GM12878 (cell line): Measurements from ENCODE around the gene BLNK. TPM values are rescaled to one million over a fixed set of nuclear protein-coding genes. Genes with fewer than 3 reads are reported as not detected.

Source experiments
- ATAC-seq: fragments of 200-7000 bp; cut with Tn5 transposase; 3 replicates; pipeline ENCODE4 v1.9.1; 2020; ENCODE audit warnings: mild to moderate bottlenecking, moderate library complexity
- BruUV-seq: library from RNA; stranded (reverse); fragments of 400-500 nt; replicated peaks from 2 replicates; lab custom pipeline; 2021; lab: Mats Ljungman, UMichigan
- CTCF ChIA-PET: fragments of 300-600 bp; sonication (Branson Sonifier 250); formaldehyde crosslinking; extraction: SDS; loops from one replicate; lab custom pipeline; 2021; ENCODE audit warnings: inconsistent platforms; lab: Yijun Ruan, JAX
- POLR2A ChIA-PET: fragments of 350-600 bp; formaldehyde crosslinking; extraction: SDS; loops from one replicate; lab custom pipeline; 2021; ENCODE audit warnings: inconsistent platforms; lab: Charles Lee
- RAD21 ChIA-PET: fragments of 300-600 bp; sonication (Branson Sonifier 250); formaldehyde crosslinking; loops from one replicate; lab custom pipeline; 2023; ENCODE audit warnings: antibody characterized with exemption; ENCODE audit not compliant: unreplicated experiment; lab: Charles Lee
- SMC1A ChIA-PET: fragments of 300-600 bp; sonication (Branson Sonifier 250); formaldehyde crosslinking; loops from one replicate; lab custom pipeline; 2023; ENCODE audit not compliant: unreplicated experiment, uncharacterized antibody; lab: Charles Lee
- DNase-seq: peaks from one replicate; pipeline ENCODE4 v3.0.0-alpha.2; 2011; ENCODE audit warnings: low read depth, low spot score
- FAIRE-seq: peaks from 3 replicates; lab custom pipeline; 2011; peaks lifted over from hg19 to GRCh38; lab: Jason Lieb, UNC
- H2AFZ ChIP-seq: 2 replicates; pipeline ENCODE4 v1.6.0; 2011; ENCODE audit warnings: low read depth, low read length, control low read depth; ENCODE audit not compliant: control insufficient read depth
- H3K27ac ChIP-seq: 2 replicates; pipeline ENCODE4 v1.5.1; 2011; ENCODE audit warnings: control low read depth; ENCODE audit not compliant: control insufficient read depth, insufficient read depth
- H3K27me3 ChIP-seq, 2 experiments: replicated peaks in 1 of 2; 2 replicates each; pipeline versions ENCODE4 v1.6.0 to v1.6.1; 2011; ENCODE audit warnings: low read length in 1 of 2; ENCODE audit not compliant: control insufficient read depth in 2 of 2, insufficient read depth in 2 of 2
- H3K36me3 ChIP-seq, 2 experiments: 2 replicates each; pipeline ENCODE4 v1.5.1; 2011; ENCODE audit warnings: low read length in 1 of 2; ENCODE audit not compliant: control insufficient read depth in 2 of 2, insufficient read depth in 2 of 2
- H3K4me1 ChIP-seq: 2 replicates; pipeline ENCODE4 v1.6.1; 2011; ENCODE audit warnings: mild to moderate bottlenecking, low read length, moderate library complexity, mixed read lengths; ENCODE audit not compliant: control insufficient read depth, insufficient read depth
- H3K4me2 ChIP-seq: 2 replicates; pipeline ENCODE4 v1.6.0; 2011; ENCODE audit warnings: control low read depth; ENCODE audit not compliant: control insufficient read depth, insufficient read depth
- H3K4me3 ChIP-seq: fragments of 200-600 bp; sonication (generic); 2 replicates; pipeline ENCODE4 v1.5.1; 2016
- H3K79me2 ChIP-seq: 2 replicates; pipeline ENCODE4 v1.6.0; 2011; ENCODE audit warnings: low read length; ENCODE audit not compliant: control insufficient read depth, insufficient read depth
- H3K9ac ChIP-seq: 2 replicates; pipeline ENCODE4 v1.8.0; 2011; ENCODE audit warnings: low read length, control low read depth, mixed read lengths; ENCODE audit not compliant: control insufficient read depth, insufficient read depth
- H3K9me3 ChIP-seq: replicated peaks from 3 replicates; pipeline ENCODE4 v1.5.1; 2011; ENCODE audit warnings: mild to moderate bottlenecking, low read length; ENCODE audit not compliant: control insufficient read depth, insufficient read depth
- H4K20me1 ChIP-seq: 2 replicates; pipeline ENCODE4 v1.6.0; 2011; ENCODE audit not compliant: control insufficient read depth, insufficient read depth
- BCL3 ChIP-seq: IDR thresholded peaks from 2 replicates; pipeline ENCODE4 v1.6.1; 2011; ENCODE audit warnings: borderline replicate concordance, low read depth, mild to moderate bottlenecking, moderate library complexity, low read length; ENCODE audit not compliant: insufficient read depth, poor library complexity, severe bottlenecking
- BRCA1 ChIP-seq: IDR thresholded peaks from 2 replicates; pipeline ENCODE4 v1.6.1; 2011; ENCODE audit warnings: low read depth, low read length, improper control_type of control experiment
- EED ChIP-seq: sonication (generic); IDR thresholded peaks from 2 replicates; pipeline ENCODE4 v1.6.1; 2016; ENCODE audit warnings: antibody characterized with exemption, low read depth
- FOXK2 ChIP-seq: fragments of 450-650 bp; IDR thresholded peaks from 2 replicates; pipeline ENCODE4 v1.6.1; 2017; ENCODE audit warnings: mild to moderate bottlenecking, moderate library complexity
- MTA3 ChIP-seq: IDR thresholded peaks from 2 replicates; pipeline ENCODE4 v1.6.1; 2012; ENCODE audit warnings: low read length, inconsistent platforms, borderline replicate concordance
- POLR2AphosphoS2 ChIP-seq: IDR thresholded peaks from 2 replicates; pipeline ENCODE4 v1.6.1; 2011; ENCODE audit warnings: low read depth, mild to moderate bottlenecking, low read length, improper control_type of control experiment, moderate library complexity
- PRDM15 ChIP-seq: fragments of 450-650 bp; formaldehyde crosslinking; IDR thresholded peaks from 2 replicates; pipeline ENCODE4 v1.4.0; 2020; ENCODE audit warnings: mild to moderate bottlenecking, moderate library complexity
- RELB ChIP-seq: fragments of 450-650 bp; IDR thresholded peaks from 2 replicates; pipeline ENCODE4 v1.6.1; 2017; ENCODE audit warnings: low read depth, mild to moderate bottlenecking, moderate library complexity
- TARDBP ChIP-seq: IDR thresholded peaks from 2 replicates; pipeline ENCODE4 v1.6.1; 2016; ENCODE audit warnings: borderline replicate concordance
- ZBED1 ChIP-seq: IDR thresholded peaks from 2 replicates; pipeline ENCODE4 v1.6.1; 2016; ENCODE audit warnings: borderline replicate concordance
- WGBS: methylation state at CpG from one replicate; pipeline ENCODE4 v1.1.6; 2016; ENCODE audit warnings: low lambda C conversion rate; ENCODE audit not compliant: insufficient replicate concordance, insufficient coverage; ENCODE audit errors: missing lambda C conversion rate; 5-methylcytosine and 5-hydroxymethylcytosine counted together
- in situ Hi-C: fragments of 300-500 bp; cut with MboI; formaldehyde crosslinking; loops from 9 replicates; pipeline ENCODE4 v1.14.3; 2018; ENCODE audit warnings: mixed read lengths
- intact Hi-C: fragments of 100-400 bp; cut with micrococcal nuclease; formaldehyde crosslinking; loops from one replicate; pipeline ENCODE4 v1.14.2; 2022; ENCODE audit not compliant: unreplicated experiment
- polyA plus RNA-seq, 11 experiments: library from polyadenylated mRNA; depleted of rRNA in 4 of 11; unstranded in 6 of 11; stranded (reverse) in 5 of 11; fragments of >200 nt; fragmentation: Nextera tagmentation in 4 of 11; fragmentation: Illumina TruSeq in 1 of 11; extraction: Ambion mirVana in 4 of 11; extraction: Trizol in 1 of 11; gene quantifications; 1 replicate in 1 of 11; 2 replicates in 10 of 11; pipeline versions ENCODE4 v1.2.1 to v1.2.3, GENCODE V29; 2011 to 2016; ENCODE audit warnings: inconsistent platforms in 2 of 11, missing spikeins in 2 of 11, low read depth in 1 of 11
- total RNA-seq, 4 experiments: library from RNA; depleted of rRNA in 3 of 4; stranded (reverse); fragments of >200 nt in 3 of 4; fragmentation: Illumina TruSeq in 1 of 4; extraction: Trizol in 1 of 4; gene quantifications; 2 replicates each; pipeline versions ENCODE4 v1.2.1 to v1.2.3, GENCODE V29; 2013 to 2021

Gene BLNK
- total and polyA plus RNA-seq, 10 of the 15 experiments (the other 5 are each of a cell fraction or from before 2014, with no cell fraction given), result 79.5 to 201 (median 139) TPM

GRCh38 chr10:96217711-96218110 is 53.7 kb downstream of the BLNK start:
- ChIA-PET CTCF (interaction anchor here (1.7 kb wide), 1 partner anchor 75 kb away, joined by 5 read pairs; no protein-coding TSS in a partner anchor), RAD21 (no interaction called here), POLR2A (no interaction called here), SMC1A (interaction anchor here (0.7 to 1.3 kb wide), 3 partner anchors 12 to 201 kb away, joined by 3 to 4 read pairs (median 3); no protein-coding TSS in a partner anchor)
- in situ Hi-C loops, result no loop called here
- no peaks in the 10 kb centered on the region for H4K20me1 ChIP-seq
- H3K27ac ChIP-seq, result no peak overlapping the region
- H3K4me2 ChIP-seq, result no peak overlapping the region
- H3K9me3 ChIP-seq, result no peaks in the 10 kb centered on the region
- TF ChIP-seq FOXK2 (no peak), EED (no peak), ZBED1 (no peak)
- DNase-seq (no peak), FAIRE-seq (no peak), ATAC-seq (no peak)
- peaks cover 30 to 70% of the 10 kb centered on the region in 2 experiments for H3K36me3 ChIP-seq
- no peak overlapping the region for H2AFZ ChIP-seq
- H3K9ac ChIP-seq, result no peak overlapping the region
- no TSS peak for BruUV-seq
- H3K4me1 ChIP-seq, result no peaks in the 10 kb centered on the region
- H3K79me2 ChIP-seq, result no peaks in the 10 kb centered on the region
- H3K4me3 ChIP-seq, result no peak overlapping the region
- 96% methylated on average over 4 of the region's 4 CpGs for WGBS
- no peaks in the 10 kb centered on the region for H3K27me3 ChIP-seq
- intact Hi-C loops, result no loop called here

- no peak overlapping the region for H3K4me2 ChIP-seq
- ChIA-PET POLR2A (no interaction called here), RAD21 (interaction anchor here (1.5 kb wide), 1 partner anchor 200 kb away, joined by 3 read pairs; no protein-coding TSS in a partner anchor), CTCF (interaction anchor here (1.7 kb wide), 1 partner anchor 76 kb away, joined by 5 read pairs; no protein-coding TSS in a partner anchor), SMC1A (interaction anchor here (0.7 to 1.3 kb wide), 3 partner anchors 13 to 381 kb away, joined by 3 to 4 read pairs (median 3); no protein-coding TSS in a partner anchor)
- in situ Hi-C loops, result no loop called here
- H3K36me3 ChIP-seq, result peaks cover 26 to 70% of the 10 kb centered on the region in 2 experiments
- no peak overlapping the region for H3K4me3 ChIP-seq
- intact Hi-C loops, result no loop called here
- no peak overlapping the region for H3K9ac ChIP-seq
- peaks cover 8% of the 10 kb centered on the region; the same call in 1 of the 2 replicates for H3K4me1 ChIP-seq
- BruUV-seq, result no TSS peak
- no peaks in the 10 kb centered on the region for H3K79me2 ChIP-seq
- ATAC-seq, result no peak
- H2AFZ ChIP-seq, result no peak overlapping the region
- no peak for FAIRE-seq
- 39% methylated on average over 5 of the region's 5 CpGs for WGBS
- DNase-seq, result no peak
- no peak overlapping the region for H3K27ac ChIP-seq
- no peaks in the 10 kb centered on the region for H3K9me3 ChIP-seq
- no peaks in the 10 kb centered on the region for H3K27me3 ChIP-seq
- H4K20me1 ChIP-seq, result no peaks in the 10 kb centered on the region
- no peak for TF ChIP-seq BCL3
- no peak for TF ChIP-seq PRDM15 (CRISPR knock-in tag)
- no peak for TF ChIP-seq MTA3
- no peak for TF ChIP-seq BRCA1
- no peak for TF ChIP-seq POLR2AphosphoS2
- no peak for TF ChIP-seq TARDBP
- no peak for TF ChIP-seq RELB
- TF ChIP-seq ZBED1, result no peak
Measured at GRCh38 chr10:96216775-96217174, 54.6 kb downstream of the BLNK start.
